HG02981 (cell line): ENCODE results near the gene ZSWIM7.
"Not testable (repeated sequence)": the region's sequence is repeated elsewhere in the genome, so short reads cannot be mapped to it uniquely, and the experiment has no call there.

Experiments
- ATAC-seq: cut with Tn5 transposase; IDR thresholded peaks from one replicate; pipeline ENCODE4 v1.9.1; 2021; ENCODE audit warnings: mild to moderate bottlenecking, moderate library complexity; ENCODE audit not compliant: unreplicated experiment

The ZSWIM7 gene

GRCh38 chr17:15958484-15958854 lies 41.0 kb downstream of the ZSWIM7 start:
- ATAC-seq: no peak

- no peak for ATAC-seq
Observed at GRCh38 chr17:15957608-15958307, 41.7 kb downstream of the ZSWIM7 start.

- ATAC-seq: no peak
Observed at GRCh38 chr17:15957206-15957605, 42.3 kb downstream of the ZSWIM7 start.

DNA sequence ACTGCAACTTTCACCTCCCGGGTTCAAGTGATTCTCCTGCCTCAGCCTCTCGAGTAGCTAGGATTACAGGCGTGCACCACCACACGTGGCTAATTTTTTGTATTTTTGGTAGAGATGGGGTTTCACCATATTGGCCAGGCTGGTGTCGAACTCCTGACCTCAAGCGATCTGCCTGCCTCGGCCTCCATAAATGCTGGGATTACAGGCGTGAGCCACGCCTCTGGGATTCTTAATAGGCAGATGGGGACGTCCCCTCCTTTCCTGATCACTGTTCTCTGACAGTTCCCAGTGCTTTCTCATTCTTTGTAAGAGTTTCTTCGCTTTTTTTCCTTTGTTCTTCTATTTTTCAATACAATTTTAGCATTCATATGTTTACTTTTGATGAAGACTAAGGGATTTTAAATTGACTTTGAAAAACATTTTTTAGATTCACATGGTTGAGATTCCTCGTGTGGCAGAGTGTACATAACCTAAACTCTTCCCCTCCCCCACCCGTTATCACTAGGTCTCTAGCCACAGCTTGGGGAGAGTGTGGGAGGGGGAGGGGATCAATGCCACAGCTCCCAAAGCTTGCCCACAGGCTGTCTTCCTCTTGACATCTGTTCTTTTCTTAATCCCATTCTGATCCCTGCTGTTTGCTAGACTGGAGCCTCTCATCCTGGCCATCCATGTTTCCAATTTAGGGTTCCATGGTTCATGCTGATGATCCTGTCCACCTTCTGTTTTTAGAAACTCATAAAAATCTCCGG lies 43.5 kb downstream of the ZSWIM7 start:
- ATAC-seq: no peak

DNA sequence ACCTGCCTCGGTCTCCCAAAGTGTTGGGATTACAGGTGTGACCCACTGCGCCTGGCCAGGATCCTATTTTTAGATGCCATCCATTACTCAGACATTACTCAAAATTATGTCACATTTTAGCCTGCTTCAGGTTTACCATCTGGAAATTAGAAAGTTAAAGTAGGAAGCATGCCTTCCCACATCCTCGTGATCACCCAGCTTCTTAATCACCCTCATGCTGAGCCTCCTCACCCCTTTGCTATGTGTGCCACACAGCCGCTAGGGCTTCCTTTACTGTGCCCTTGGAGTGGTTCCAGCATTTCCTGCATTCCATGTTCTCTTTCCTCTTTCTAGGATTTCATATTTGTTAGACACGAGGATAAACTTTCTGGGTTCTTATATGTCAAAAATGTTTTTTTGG lies 45.3 kb downstream of the ZSWIM7 start:
- no peak for ATAC-seq

GRCh38 chr17:15952916-15953790 lies 46.4 kb downstream of the ZSWIM7 start:
- ATAC-seq: no peak

DNA sequence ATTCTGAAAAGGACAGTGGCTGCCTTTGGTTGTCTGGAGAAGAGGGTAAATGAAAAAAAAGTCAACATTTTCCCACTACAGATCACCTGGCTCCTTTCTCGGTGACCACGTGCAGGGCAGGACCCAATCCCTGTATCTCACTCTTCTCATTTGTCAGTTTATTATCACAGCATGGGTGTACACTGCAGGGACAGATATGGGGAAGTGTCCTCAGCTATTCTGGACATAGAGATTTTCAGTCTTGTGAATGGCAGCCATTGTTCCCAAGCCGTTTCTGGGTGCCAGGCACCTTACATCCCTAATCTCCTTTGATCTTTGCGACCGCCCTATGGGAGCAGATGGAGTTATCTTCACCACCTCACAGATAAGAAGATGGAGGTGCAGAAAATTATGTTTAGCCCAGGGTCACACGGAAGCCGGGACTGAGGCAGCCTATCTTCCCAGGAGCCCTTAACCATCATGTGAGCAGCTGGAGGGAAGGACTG lies 47.4 kb downstream of the ZSWIM7 start:
- no peak for ATAC-seq

DNA sequence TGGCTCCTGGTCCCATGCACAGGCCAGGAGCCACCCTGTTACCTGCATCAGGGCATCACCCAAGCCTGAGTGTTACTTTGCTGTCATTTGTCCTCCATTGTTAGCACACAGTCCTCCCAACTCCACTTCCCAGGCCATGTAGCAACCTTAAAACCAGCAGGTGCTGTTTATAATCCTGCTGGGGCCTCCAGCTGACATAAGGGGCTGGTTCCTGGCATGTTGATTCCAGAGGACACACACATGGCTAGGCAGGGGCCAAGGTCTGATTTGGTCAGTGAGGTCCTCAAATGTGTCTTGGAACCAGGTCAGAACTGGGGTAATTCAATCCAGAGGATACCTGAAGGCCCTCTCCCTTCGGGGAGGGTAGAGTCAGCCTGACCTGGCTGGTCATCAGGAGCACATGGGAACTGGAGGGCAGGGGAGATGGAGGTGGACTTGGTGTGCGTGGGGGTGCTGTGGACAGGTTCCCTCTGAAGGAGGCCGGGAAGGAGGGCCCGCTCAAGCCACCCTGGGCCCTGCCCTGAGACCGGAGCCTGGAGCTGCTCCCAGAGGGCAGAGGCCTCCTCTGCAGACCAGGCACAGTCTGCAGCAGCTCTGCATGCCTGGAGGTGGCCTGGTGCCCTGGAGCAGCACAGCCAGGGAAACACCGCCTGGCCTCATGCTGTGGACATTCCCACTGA lies 48.0 kb downstream of the ZSWIM7 start:
- no peak for ATAC-seq

GRCh38 chr17:15947976-15948752 lies 51.3 kb downstream of the ZSWIM7 start:
- no peak for ATAC-seq

DNA sequence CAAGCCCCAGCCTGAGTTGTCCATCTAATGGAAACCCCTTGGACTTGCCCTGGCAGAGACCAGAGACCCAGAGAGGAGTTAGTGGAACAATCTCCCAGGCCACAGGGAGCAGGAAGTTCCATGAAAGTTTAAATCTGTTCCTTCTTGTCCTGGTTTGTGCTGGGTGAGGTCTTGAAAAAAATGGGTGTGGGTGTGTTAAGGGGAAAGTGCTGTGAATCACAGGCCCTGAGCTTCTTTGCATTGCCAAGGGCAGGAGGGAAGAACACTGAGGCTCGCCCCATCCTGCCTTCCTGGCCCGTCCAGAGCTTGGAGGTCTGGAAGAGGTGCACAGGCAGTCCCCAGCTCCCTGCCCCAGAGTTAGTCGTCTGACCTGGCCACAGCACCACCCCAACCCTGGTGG lies 52.2 kb downstream of the ZSWIM7 start:
- ATAC-seq: no peak

GRCh38 chr17:15946611-15947120 lies 52.8 kb downstream of the ZSWIM7 start:
- no peak for ATAC-seq

DNA sequence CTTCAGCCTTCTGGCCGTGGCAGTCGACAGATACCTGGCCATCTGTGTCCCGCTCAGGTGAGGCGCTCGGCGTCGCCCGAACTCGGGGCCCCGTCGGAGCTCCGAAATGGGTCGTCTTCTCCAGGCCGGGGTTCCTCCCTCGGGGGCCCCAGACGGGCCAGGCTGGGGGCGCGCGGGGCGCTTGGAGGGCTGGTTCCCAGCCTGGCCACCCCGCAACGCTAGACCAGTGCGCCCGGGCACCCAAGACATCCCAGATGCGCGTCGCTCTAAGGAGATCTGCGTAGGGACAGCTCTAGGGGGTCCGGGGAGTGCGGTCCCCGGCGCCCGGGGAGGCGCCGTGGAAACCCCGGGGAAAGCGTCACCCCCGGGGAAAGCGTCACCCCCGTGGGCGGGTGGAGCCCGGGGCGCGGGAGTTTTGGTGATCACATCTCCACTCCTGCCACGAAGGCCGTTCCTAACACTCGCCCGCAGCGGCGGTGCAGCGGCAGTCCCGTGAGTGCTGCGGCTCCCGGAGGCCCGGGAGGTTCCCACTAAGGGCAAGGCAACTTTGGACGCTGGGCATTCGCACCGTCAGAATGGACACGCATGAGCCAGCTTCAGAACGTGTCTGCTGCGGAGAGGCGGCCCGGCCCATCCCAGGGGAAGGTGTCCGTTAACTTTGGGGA lies 53.8 kb downstream of the ZSWIM7 start:
- ATAC-seq: no peak

DNA sequence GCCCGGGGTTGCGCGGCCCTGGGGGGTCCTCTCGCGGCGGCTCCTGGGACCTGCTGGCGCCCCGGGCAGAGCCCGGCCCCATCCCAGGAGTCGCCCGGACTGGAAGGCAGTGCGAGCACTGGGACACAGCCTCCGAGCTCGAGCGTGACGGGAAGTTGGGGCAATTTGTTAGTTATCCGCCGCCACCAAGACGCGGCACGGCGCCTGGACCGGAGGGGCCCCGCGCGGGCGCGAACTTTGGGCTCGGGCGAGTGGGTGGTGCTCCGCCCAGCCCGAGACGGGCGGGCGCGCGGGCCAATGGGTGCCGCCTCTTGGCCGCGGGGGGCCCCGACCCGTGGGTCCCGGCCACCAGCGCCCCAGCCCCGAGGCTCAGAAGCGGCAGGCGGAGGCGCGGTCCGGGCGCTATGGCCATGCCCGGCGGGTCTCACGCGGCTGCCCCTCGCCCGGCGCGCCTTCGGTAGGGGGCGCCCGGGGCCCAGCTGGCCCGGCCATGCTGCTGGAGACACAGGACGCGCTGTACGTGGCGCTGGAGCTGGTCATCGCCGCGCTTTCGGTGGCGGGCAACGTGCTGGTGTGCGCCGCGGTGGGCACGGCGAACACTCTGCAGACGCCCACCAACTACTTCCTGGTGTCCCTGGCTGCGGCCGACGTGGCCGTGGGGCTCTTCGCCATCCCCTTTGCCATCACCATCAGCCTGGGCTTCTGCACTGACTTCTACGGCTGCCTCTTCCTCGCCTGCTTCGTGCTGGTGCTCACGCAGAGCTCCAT lies 54.6 kb downstream of the ZSWIM7 start, which contains the start of gene ADORA2B:
ADORA2B (plus strand) TSS at position 372 of the 768 bp plus-strand sequence; CDS start at position 491, 119 bp downstream.
- peak; percentile 50 for ATAC-seq

DNA sequence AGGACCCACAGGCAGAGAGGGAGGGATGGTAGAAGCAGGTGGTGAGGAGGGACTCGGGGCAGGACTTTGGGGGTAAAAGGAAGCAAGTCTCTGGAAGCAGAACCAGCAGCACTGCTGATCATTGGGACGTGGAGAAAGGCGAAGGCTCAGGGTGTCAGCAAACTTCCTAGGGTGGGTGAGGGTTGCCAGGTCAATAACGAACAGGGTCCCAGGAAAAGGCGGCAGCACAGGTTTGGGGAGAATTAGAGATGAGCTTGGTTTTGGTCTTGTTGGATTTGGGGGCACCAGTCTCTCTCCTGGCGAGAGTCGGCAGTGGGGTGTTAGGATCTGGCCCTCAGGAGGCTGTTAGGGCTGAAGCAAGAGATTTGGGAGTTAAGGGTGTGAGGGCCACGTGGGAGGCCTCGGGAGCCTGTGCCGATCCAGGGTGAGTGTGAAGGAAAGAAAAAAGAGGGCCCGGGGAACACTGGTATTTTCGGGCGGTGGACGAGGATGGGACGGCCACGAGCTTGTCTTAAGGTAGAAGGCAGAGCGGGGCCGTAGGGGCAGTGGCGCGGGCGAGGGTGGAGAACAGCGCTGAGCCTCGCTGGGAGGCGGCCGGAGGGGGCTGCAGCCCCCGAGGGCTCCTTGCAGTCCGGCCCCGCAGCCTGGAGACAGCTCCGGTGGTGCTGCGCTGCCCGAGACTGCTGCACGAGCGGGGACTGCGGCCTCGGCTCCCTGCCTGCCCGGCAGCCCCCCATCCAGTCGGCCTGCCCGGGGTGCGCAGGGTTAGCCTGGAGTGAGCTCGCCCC lies 55.3 kb downstream of the ZSWIM7 start:
- peak; percentile 10 for ATAC-seq

- ATAC-seq: no peak
Observed at GRCh38 chr17:15942207-15942833, 57.2 kb downstream of the ZSWIM7 start.

- no peak for ATAC-seq
Observed at GRCh38 chr17:15941781-15942180, 57.7 kb downstream of the ZSWIM7 start.

- not testable (repeated sequence) for ATAC-seq
Observed at GRCh38 chr17:15936481-15936880, 63.0 kb downstream of the ZSWIM7 start.
